Type B pancreatic cell (in vitro differentiated cells): ENCODE measurements around the gene IL2. TPM values are rescaled to one million over a fixed set of nuclear protein-coding genes. Genes with fewer than 3 reads are reported as not detected.

Source experiments
- DNase-seq: peaks from one replicate; pipeline ENCODE4 v3.0.0; 2021; ENCODE audit warnings: mixed read lengths; ENCODE audit not compliant: unreplicated experiment; ENCODE audit errors: extremely low spot score
- H3K27ac Mint-ChIP-seq: 2 replicates; pipeline ENCODE4 v1.8.0; 2021; ENCODE audit warnings: mild to moderate bottlenecking, mixed read lengths
- H3K27me3 Mint-ChIP-seq: 2 replicates; pipeline ENCODE4 v1.8.0; 2021; ENCODE audit warnings: mixed read lengths
- H3K36me3 Mint-ChIP-seq: 2 replicates; pipeline ENCODE4 v1.8.0; 2021; ENCODE audit warnings: mixed read lengths
- H3K4me1 Mint-ChIP-seq: one replicate; pipeline ENCODE4 v1.8.0; 2021; ENCODE audit warnings: mixed read lengths; ENCODE audit not compliant: unreplicated experiment
- H3K4me3 Mint-ChIP-seq: 2 replicates; pipeline ENCODE4 v1.8.0; 2021; ENCODE audit warnings: mild to moderate bottlenecking, mixed read lengths
- H3K9me3 Mint-ChIP-seq: 2 replicates; pipeline ENCODE4 v1.8.0; 2021; ENCODE audit warnings: mixed read lengths
- total RNA-seq: library from RNA; stranded (reverse); gene quantifications from 2 replicates; pipeline ENCODE4 v1.2.1, GENCODE V29; 2021; ENCODE audit warnings: low replicate concordance
- TF ChIP-seq, protein P1 (sequence below): fragments of 200-600 bp; sonication (generic); conservative IDR thresholded peaks from 2 replicates; pipeline ENCODE4 v1.5.0; 2021; ENCODE audit warnings: antibody characterized with exemption, mild to moderate bottlenecking

IL2 gene
- total RNA-seq, 1 donor from 2014 or later = not detected

DNA sequence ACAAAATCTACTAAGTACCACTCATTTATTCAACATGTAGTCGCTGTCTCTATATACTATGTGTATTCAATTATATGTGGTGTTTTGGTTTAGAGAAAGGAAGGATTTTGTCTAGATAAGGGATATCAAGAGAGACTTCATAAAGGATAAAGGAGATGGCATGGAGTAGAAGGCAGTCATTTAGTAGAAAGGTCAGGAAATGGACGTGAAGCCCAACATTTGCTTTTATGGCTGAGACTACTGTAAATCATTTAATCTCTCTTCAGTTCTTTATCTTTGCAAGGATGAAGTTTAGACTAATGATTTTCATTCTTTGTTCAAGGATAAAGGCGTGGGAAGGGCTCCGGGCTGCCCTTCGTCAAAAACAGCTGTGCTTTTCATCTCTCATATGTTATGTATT, 25.2 kb downstream of the IL2 start:
- no peaks in the 10 kb centered on the region for H3K27me3 Mint-ChIP-seq
- no peaks in the 10 kb centered on the region for H3K4me1 Mint-ChIP-seq
- H3K36me3 Mint-ChIP-seq = no peaks in the 10 kb centered on the region
- no peak for DNase-seq
- H3K9me3 Mint-ChIP-seq = no peaks in the 10 kb centered on the region
- H3K27ac Mint-ChIP-seq = no peak overlapping the region
- TF ChIP-seq, protein P1, sequence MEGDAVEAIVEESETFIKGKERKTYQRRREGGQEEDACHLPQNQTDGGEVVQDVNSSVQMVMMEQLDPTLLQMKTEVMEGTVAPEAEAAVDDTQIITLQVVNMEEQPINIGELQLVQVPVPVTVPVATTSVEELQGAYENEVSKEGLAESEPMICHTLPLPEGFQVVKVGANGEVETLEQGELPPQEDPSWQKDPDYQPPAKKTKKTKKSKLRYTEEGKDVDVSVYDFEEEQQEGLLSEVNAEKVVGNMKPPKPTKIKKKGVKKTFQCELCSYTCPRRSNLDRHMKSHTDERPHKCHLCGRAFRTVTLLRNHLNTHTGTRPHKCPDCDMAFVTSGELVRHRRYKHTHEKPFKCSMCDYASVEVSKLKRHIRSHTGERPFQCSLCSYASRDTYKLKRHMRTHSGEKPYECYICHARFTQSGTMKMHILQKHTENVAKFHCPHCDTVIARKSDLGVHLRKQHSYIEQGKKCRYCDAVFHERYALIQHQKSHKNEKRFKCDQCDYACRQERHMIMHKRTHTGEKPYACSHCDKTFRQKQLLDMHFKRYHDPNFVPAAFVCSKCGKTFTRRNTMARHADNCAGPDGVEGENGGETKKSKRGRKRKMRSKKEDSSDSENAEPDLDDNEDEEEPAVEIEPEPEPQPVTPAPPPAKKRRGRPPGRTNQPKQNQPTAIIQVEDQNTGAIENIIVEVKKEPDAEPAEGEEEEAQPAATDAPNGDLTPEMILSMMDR = no peak
- H3K4me3 Mint-ChIP-seq = no peak overlapping the region

DNA sequence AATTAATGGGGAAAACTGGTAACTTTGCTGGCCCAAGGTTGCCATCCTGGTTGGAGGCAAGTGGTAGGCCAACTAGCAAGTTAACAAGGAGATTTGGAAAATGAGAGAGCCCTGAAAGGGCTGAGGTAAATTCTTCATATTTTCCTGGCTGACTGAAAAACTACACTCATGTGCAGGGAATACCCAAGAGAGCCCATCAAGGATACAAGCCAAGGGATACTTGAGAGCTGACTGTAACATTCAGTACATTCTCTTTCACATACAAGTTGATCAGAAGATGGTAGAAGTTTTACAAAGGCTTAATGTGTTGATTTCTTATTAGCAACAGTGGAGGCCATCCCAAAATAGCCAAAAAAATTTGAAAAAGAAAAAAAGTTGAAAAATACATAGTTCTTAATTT, 33.3 kb downstream of the IL2 start:
- no peaks in the 10 kb centered on the region for H3K27me3 Mint-ChIP-seq
- H3K4me3 Mint-ChIP-seq = no peak overlapping the region
- no peak for DNase-seq
- no peaks in the 10 kb centered on the region for H3K36me3 Mint-ChIP-seq
- no peak overlapping the region for H3K27ac Mint-ChIP-seq
- TF ChIP-seq, protein P1 = no peak
- no peaks in the 10 kb centered on the region for H3K9me3 Mint-ChIP-seq
- no peaks in the 10 kb centered on the region for H3K4me1 Mint-ChIP-seq

DNA sequence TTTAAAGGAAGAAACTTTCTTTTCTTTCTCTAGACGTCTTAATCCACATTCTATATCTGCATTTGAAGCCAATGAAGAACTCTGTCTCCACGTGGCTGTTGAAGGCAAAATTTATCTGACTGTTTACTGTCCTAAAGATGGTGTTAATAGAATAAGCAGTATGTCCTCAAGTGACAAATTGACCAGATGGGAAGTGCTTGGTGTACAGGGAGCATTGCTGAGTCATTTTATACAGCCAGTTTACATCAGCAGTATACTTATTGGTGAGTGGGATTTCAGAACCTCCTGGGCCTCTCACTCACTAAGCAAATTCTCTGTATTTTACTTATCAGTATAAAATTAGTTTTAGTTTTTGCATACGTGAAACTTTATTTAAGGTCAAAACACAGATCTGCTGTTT, 44.0 kb downstream of the IL2 start:
- Mint-ChIP-seq H3K4me1 (no peaks in the 10 kb centered on the region), H3K9me3 (no peaks in the 10 kb centered on the region), H3K27ac (no peak overlapping the region), H3K36me3 (no peaks in the 10 kb centered on the region), H3K27me3 (no peaks in the 10 kb centered on the region), H3K4me3 (no peak overlapping the region)
- DNase-seq = no peak
- TF ChIP-seq, protein P1 = no peak

DNA sequence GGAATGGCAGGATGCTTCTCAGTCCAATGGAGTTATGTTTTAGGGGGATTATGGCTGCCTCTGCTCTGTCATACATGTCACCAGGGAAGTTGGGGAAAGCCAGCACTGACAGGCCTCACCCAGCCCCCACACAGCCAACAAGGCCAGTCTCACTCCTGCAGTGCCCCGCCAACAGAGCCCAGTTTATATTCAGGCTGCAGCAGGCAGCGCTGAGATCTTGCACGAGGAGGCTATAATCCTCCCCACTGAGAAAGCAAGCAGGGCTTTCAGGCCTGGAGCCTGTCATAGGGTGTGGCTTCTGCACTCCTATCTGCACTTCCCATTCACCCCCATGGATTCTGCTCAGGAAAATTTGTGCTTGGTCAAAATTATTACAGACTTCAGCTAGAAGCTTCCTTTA, 52.7 kb downstream of the IL2 start:
- Mint-ChIP-seq H3K4me1 (no peaks in the 10 kb centered on the region), H3K9me3 (no peaks in the 10 kb centered on the region), H3K27ac (no peak overlapping the region), H3K27me3 (peaks cover 4% of the 10 kb centered on the region), H3K36me3 (no peaks in the 10 kb centered on the region), H3K4me3 (no peak overlapping the region)
- TF ChIP-seq, protein P1 = no peak
- DNase-seq = no peak

Other genes with a start within 250 kb of the IL2 start
- not detected in 2 replicates for gene ADAD1, start 77.7 kb downstream of the IL2 start, total RNA-seq
- not detected in 2 replicates for gene IL21, start 164.3 kb upstream of the IL2 start, total RNA-seq